ENCODE results near the gene GPATCH8. TPM values are rescaled to one million over a fixed set of nuclear protein-coding genes. Genes with fewer than 3 reads are reported as not detected.

The GPATCH8 gene
- total RNA-seq, 1 donor from 2014 or later = 39.0 TPM

GRCh38 chr17:44546671-44547606 is 43.7 kb upstream of the GPATCH8 start:
- intact Hi-C loops (cut with DNase I) = loop anchor here (5.0 kb wide), 1 partner anchor 85 kb away; no protein-coding TSS in a partner anchor
- Histone ChIP-seq H3K9me3 (no peaks in the 10 kb centered on the region), H3K27me3 (no peaks in the 10 kb centered on the region), H3K27ac (no peak overlapping the region), H3K4me3 (no peak overlapping the region), H3K36me3 (no peaks in the 10 kb centered on the region), H3K4me1 (no peaks in the 10 kb centered on the region)
- DNase-seq (ENCODE audit: extremely low spot score in 2 of 2) = no peak
- TF ChIP-seq POLR2AphosphoS5 (IDR thresholded peaks at IDR 0.05; ENCODE audit: insufficient read depth in 1 of 2, low read depth in 1 of 2) (no peak), CTCF (IDR thresholded peaks at IDR 0.05) (no peak), POLR2A (IDR thresholded peaks at IDR 0.05) (no peak)

DNA sequence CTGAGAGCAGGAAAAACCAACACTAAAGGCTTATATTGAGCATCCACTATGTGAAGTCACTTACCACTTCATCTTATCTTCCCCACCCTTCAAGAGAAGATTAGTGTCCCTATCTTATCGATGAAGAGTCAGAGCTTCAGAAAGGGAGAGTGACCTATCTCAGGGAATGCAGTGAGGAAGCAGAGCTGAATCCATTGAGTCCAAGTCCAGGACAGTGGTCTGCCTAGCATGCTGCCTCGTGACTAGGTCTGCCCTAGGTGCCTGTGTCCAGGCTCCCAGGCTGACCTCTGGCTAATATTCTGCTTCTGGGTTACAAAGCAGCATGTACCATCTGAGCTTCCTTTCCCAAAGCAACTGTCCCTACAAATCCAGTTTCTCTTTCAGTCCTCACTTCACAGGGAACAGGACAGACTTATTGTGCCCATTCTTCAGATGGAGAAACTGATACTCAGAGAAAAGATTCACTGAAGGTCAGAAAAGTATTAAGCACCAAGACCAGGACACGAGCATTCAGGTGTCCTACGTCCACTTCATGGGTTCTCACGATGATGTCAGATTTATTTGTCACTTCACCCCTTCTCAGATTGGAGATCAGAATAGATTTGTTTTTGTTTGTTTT is 40.8 kb upstream of the GPATCH8 start:
- H3K36me3 ChIP-seq = no peaks in the 10 kb centered on the region
- DNase-seq (ENCODE audit: extremely low spot score in 2 of 2) = no peak
- H3K27me3 ChIP-seq = no peaks in the 10 kb centered on the region
- no peak for TF ChIP-seq CTCF (IDR thresholded peaks at IDR 0.05)
- no peak for TF ChIP-seq POLR2AphosphoS5 (IDR thresholded peaks at IDR 0.05; ENCODE audit: insufficient read depth in 1 of 2, low read depth in 1 of 2)
- no peak for TF ChIP-seq POLR2A (IDR thresholded peaks at IDR 0.05)
- intact Hi-C loops (cut with DNase I) = no loop called here
- H3K27ac ChIP-seq = no peak overlapping the region
- no peaks in the 10 kb centered on the region for H3K9me3 ChIP-seq
- H3K4me1 ChIP-seq = no peaks in the 10 kb centered on the region
- no peak overlapping the region for H3K4me3 ChIP-seq

DNA sequence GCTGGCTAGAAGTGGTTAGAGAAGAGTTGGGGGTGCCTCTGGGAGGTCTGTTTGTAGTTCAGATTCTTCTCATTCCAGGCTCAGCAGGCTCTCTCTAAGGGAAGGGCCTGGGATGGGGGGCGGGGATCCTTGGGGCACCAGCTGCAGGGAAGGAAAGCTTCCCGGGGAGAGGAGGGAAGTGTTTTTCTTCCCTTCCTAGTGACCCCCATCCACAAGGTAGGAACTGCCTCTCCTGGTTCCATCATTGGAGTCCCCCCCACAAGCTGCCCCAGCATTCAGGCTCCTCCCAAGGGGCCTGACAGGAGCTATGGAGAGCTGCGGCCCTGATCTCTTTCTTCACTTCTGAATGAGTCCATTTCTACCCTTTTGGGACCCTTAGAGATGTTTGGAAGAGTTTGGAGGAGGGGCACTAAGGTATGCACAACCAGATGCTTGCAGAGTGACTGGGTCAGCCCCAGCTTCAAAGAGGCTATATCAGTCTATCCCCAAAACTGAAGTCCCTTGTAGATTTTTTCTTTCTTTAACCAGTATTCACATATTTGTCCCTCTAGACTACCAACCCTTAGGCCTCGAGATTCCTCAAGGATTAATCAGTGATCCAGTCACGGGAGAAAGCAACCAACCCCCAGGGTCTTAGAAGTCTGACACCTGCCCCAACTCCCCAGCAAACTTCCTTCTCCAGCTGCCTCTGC is 40.2 kb upstream of the GPATCH8 start:
- DNase-seq (ENCODE audit: extremely low spot score in 2 of 2) = no peak
- Histone ChIP-seq H3K36me3 (no peaks in the 10 kb centered on the region), H3K27ac (no peak overlapping the region), H3K4me1 (no peaks in the 10 kb centered on the region), H3K27me3 (no peaks in the 10 kb centered on the region), H3K4me3 (no peak overlapping the region), H3K9me3 (no peaks in the 10 kb centered on the region)
- intact Hi-C loops (cut with DNase I) = no loop called here
- TF ChIP-seq POLR2AphosphoS5 (IDR thresholded peaks at IDR 0.05; ENCODE audit: insufficient read depth in 1 of 2, low read depth in 1 of 2) (no peak), POLR2A (IDR thresholded peaks at IDR 0.05) (no peak), CTCF (IDR thresholded peaks at IDR 0.05) (no peak)

- Histone ChIP-seq H3K27me3 (no peaks in the 10 kb centered on the region), H3K27ac (no peak overlapping the region), H3K4me3 (no peak overlapping the region), H3K36me3 (no peaks in the 10 kb centered on the region), H3K9me3 (no peaks in the 10 kb centered on the region), H3K4me1 (no peaks in the 10 kb centered on the region)
- no peak for TF ChIP-seq POLR2AphosphoS5 (IDR thresholded peaks at IDR 0.05; ENCODE audit: insufficient read depth in 1 of 2, low read depth in 1 of 2)
- TF ChIP-seq CTCF (IDR thresholded peaks at IDR 0.05) = no peak
- TF ChIP-seq POLR2A (IDR thresholded peaks at IDR 0.05) = no peak
- DNase-seq (ENCODE audit: extremely low spot score in 2 of 2) = no peak
- intact Hi-C loops (cut with DNase I) = no loop called here
Observed at GRCh38 chr17:44541884-44542581, 38.8 kb upstream of the GPATCH8 start.
